HG03025 (cell line): Measurements from ENCODE around the gene MCF2L2.

ENCODE experiments used
- ATAC-seq: cut with Tn5 transposase; IDR thresholded peaks from one replicate; pipeline ENCODE4 v1.9.1; 2021; ENCODE audit warnings: mild to moderate bottlenecking, moderate library complexity; ENCODE audit not compliant: unreplicated experiment, low FRiP score

MCF2L2 gene

DNA sequence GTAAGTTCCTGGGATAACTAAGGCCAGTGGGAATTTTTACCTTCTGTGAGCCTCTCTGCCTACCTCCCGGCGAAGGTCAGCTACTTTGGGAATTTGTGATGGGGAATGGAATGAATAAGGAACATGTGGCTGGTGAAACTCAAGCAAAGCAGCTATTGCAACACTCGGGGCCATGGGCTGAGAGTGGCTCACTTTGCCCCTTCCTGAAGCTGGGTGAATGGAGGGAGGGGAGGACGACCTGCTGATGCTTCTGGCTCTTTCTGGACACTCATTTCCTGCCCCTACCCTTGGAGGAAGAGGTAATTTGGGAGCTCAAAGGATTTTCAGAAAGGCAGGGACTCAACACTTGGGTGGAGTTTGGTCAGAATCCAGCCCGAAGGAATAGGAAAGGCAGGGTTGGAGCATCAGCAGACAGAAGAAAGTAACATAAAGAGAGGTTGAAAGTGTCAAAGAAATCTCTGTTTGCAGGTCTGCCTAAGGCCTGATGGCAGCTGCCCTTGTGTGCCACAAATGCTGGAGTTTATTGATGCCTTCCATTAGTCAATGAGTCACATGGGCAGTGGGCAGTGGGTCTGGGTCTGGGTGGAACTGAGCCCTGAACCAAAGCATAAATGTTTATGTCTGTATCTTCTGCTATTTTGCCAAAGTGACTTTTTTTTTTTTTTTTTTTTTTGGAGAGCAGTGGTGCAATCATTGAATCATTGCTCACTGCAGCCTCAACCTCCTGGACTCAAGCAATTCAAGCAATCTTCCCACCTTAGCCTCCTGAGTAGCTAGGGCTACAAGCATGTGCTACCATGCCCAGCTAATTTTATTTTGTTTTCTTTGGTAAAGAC is 278.3 kb downstream of the MCF2L2 start:
- ATAC-seq = no peak

DNA sequence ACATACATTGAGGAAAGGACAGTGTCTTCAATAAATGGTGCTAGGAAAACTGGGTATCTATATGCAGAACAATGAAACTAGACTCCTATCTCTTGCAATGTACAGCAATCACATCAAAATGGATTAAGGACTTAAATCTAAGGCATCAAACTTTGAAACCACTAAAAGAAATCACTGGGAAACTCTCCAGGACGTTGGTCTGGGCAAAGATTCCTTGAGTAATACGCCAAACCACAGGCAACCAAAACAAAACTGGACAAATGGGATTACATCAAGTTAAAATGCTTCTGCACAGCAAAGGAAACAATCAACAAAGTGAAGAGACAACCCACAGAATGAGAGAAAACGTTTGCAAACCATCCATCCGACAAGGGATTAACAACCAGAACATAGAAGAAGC is 280.4 kb downstream of the MCF2L2 start:
- no peak for ATAC-seq

DNA sequence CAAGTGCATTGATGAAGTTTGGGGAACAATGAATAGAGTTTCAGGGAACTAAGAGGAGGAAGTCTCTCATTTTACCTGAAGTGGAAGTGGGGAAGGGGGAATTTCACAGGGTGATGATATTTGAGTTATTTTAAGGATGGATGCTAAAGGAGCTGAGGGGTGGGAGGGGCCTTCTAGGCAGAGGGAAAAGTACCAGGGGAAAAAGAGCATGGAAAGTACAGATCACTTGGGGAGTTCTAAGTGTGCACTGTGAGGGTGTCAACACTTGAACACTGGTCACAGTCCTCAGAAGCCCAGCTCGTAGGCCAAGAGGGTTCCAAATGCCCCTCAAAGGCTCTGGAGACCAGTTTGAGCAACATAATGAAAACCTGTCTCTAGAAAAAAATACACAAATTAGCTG is 284.1 kb downstream of the MCF2L2 start:
- no peak for ATAC-seq

DNA sequence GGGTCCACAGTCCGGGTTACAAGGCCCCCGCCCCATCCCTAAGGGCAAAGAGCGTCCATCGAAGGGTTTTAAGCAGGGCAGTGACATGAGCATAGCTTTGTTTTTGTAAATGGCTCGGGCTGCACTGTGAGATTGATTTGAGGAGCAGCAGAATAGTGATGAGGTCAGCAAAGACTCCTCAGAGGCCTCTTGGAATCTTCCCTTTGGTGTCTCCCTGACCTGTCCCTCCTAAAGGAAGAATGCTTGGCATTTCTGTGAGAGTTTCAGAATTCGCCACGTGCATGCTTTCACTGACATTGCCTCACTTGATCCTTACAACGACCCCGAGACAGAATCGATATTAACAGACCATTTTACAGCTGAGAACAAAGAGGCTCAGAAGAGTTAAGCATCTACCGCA is 286.2 kb downstream of the MCF2L2 start:
- no peak for ATAC-seq

DNA sequence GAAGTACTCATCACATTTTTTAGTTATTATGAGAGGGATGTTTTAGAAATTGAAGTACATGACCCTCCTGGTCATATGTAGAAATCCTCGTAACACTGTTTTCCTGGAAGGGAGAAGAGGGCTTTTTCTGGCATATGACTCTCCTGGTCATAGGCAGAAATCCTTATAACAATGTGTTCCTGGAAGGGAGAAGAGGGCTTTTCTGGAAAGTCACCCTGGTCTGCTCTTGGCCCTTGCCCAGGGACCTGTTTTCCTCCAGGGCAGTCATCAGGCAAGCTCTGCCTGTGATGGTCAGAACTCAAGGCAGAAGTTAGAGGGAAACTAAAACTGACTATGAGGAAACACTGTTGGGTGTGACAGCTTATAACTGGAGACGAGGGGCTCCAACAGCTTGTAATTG is 293.6 kb downstream of the MCF2L2 start:
- ATAC-seq = no peak

DNA sequence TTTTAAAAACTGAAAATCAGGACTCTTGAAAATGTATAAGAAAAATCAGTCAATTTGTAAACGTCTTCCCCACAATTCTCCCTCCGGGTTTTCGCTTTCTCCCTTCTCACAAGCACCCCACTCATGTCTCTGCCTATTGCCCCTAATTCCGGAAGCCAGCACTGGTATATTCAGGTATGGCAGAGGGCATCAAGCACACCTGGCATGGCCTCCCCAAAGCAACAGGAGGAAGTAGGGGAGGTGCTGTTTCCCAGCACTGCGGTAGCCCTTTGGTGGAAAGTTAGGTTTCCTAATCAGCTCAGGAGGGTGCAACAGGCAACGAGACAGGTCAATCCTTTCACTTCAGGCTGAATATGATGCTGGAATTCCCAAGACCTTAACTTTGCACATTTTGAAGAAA is 296.0 kb downstream of the MCF2L2 start:
- ATAC-seq = no peak

DNA sequence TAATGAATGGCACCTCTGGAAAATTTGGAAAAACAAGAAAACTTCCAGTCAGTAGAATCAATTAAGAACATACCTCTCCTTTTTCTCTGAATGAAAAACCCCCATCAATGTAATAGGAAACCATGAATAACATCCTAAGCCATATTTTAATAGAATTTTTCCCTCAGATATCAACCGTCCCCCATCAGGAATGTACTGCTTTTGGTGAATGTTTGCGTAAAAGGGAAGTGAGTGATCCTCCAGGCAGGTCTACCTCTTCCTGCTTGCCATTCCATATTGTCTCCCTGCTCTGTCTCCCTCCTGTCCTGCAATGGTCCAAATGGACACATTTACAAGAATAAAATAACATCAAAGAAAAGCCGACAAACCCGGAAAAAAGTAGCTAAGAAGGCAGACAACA is 296.7 kb downstream of the MCF2L2 start:
- no peak for ATAC-seq

- no peak for ATAC-seq
Observed at GRCh38 chr3:183131186-183131725, 297.2 kb downstream of the MCF2L2 start.

DNA sequence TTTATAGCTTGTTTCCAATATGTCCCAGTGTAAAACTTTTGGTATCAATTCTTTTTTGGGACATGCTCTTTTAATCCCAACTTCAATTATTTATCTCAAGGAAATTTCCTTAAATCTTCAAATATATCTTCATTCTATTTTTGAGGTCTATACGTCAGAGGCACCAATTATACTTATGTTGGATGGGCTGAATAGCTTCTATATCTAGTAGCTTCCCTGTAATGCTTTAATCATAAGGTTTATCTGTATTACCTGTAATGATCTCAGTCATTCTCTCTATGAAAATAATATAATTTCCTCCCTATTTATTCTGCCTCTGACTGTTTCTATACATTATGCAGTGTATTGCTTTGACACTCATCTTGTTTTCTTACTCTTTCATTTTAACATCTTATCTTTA is 299.2 kb downstream of the MCF2L2 start:
- ATAC-seq = no peak

GRCh38 chr3:183128709-183129108 is 299.7 kb downstream of the MCF2L2 start:
- no peak for ATAC-seq
